ENCODE results near the gene ORAI3. TPM values are rescaled to one million over a fixed set of nuclear protein-coding genes. Genes with fewer than 3 reads are reported as not detected.

The ORAI3 gene
- total and polyA plus RNA-seq, 2 experiments from 2014 or later = 31.6 to 36.1 TPM

- Histone ChIP-seq H3K27me3 (replicated peaks; ENCODE audit: insufficient read depth) (no peaks in the 10 kb centered on the region), H3K36me3 (ENCODE audit: low read depth) (peaks cover 13% of the 10 kb centered on the region; the same call in 1 of the 2 replicates), H3K9ac (peak overlapping the region; percentile 88), H3K79me2 (ENCODE audit: insufficient read depth) (peaks cover 15% of the 10 kb centered on the region), H3F3A (ENCODE audit: insufficient read depth) (peaks cover 20% of the 10 kb centered on the region), H3K9me3 (ENCODE audit: low read depth) (no peaks in the 10 kb centered on the region), H3K4me2 (ENCODE audit: unreplicated experiment) (no peak overlapping the region), H3K4me3 (no peak overlapping the region), H3K4me1 (ENCODE audit: insufficient read depth) (peaks cover 17% of the 10 kb centered on the region; the same call in 1 of the 2 replicates), H3K9me2 (ENCODE audit: insufficient read depth) (no peaks in the 10 kb centered on the region), H3K27ac (peak overlapping the region; percentile 65; the same call in 1 of the 2 replicates), H4K20me1 (ENCODE audit: insufficient read depth) (no peaks in the 10 kb centered on the region), H2AFZ (no peak overlapping the region)
- DNase-seq = no peak
- in situ Hi-C loops (cut with MboI) = no loop called here
- TF ChIP-seq EZH2 (IDR thresholded peaks at IDR 0.05; ENCODE audit: insufficient read depth, poor library complexity, severe bottlenecking) = no peak
- TF ChIP-seq EZH2phosphoT487 (IDR thresholded peaks at IDR 0.05; ENCODE audit: insufficient read depth, low read depth) = no peak
- WGBS, 2 experiments (ENCODE audit: low coverage in 1 of 2, low lambda C conversion rate in 2 of 2, missing lambda C conversion rate in 2 of 2) = 40 to 74% methylated on average over 1 to 3 of the region's 3 CpGs
Observed at GRCh38 chr16:30947541-30947858, 1.4 kb upstream of the ORAI3 start.

- no peaks in the 10 kb centered on the region for H3K9me2 ChIP-seq (ENCODE audit: insufficient read depth)
- in situ Hi-C loops (cut with MboI) = no loop called here
- H3K9me3 ChIP-seq (ENCODE audit: low read depth) = no peaks in the 10 kb centered on the region
- peak overlapping the region; percentile 95 for H3K4me3 ChIP-seq
- H3F3A ChIP-seq (ENCODE audit: insufficient read depth) = peaks cover 20% of the 10 kb centered on the region
- H3K27ac ChIP-seq = peak overlapping the region; percentile 65
- H3K4me2 ChIP-seq (ENCODE audit: unreplicated experiment) = peak overlapping the region; percentile 90
- peaks cover 15% of the 10 kb centered on the region for H3K79me2 ChIP-seq (ENCODE audit: insufficient read depth)
- DNase-seq = peak; percentile 98
- TF ChIP-seq EZH2 (IDR thresholded peaks at IDR 0.05; ENCODE audit: insufficient read depth, poor library complexity, severe bottlenecking) (no peak), EZH2phosphoT487 (IDR thresholded peaks at IDR 0.05; ENCODE audit: insufficient read depth, low read depth) (no peak)
- H3K36me3 ChIP-seq (ENCODE audit: low read depth) = peaks cover 9% of the 10 kb centered on the region; the same call in 1 of the 2 replicates
- peak overlapping the region; percentile 88 for H3K9ac ChIP-seq
- H3K4me1 ChIP-seq (ENCODE audit: insufficient read depth) = peaks cover 17% of the 10 kb centered on the region; the same call in 1 of the 2 replicates
- H2AFZ ChIP-seq = peak overlapping the region; percentile 68
- H3K27me3 ChIP-seq (replicated peaks; ENCODE audit: insufficient read depth) = no peaks in the 10 kb centered on the region
- WGBS, 2 experiments (ENCODE audit: low coverage in 1 of 2, low lambda C conversion rate in 2 of 2, missing lambda C conversion rate in 2 of 2) = 22 to 25% methylated on average over 37 to 44 of the region's 44 CpGs
- H4K20me1 ChIP-seq (ENCODE audit: insufficient read depth) = no peaks in the 10 kb centered on the region
Observed at GRCh38 chr16:30947859-30948666, 805 bp upstream of the ORAI3 start.

- H3K27ac ChIP-seq = peak overlapping the region; percentile 65
- peaks cover 17% of the 10 kb centered on the region; the same call in 1 of the 2 replicates for H3K4me1 ChIP-seq (ENCODE audit: insufficient read depth)
- H3K4me3 ChIP-seq = peak overlapping the region; percentile 95
- peak; percentile 90 for DNase-seq
- in situ Hi-C loops (cut with MboI) = loop anchor here (25.0 kb wide), 2 partner anchors 762 to 937 kb away; a partner anchor contains a TSS
- TF ChIP-seq EZH2 (IDR thresholded peaks at IDR 0.05; ENCODE audit: insufficient read depth, poor library complexity, severe bottlenecking) = no peak
- no peak for TF ChIP-seq EZH2phosphoT487 (IDR thresholded peaks at IDR 0.05; ENCODE audit: insufficient read depth, low read depth)
- H3F3A ChIP-seq (ENCODE audit: insufficient read depth) = peaks cover 20% of the 10 kb centered on the region
- 0 out of 2 replicates have a peak, but pooled peaks cover 1% of the 10 kb centered on the region for H3K36me3 ChIP-seq (ENCODE audit: low read depth)
- no peaks in the 10 kb centered on the region for H3K9me2 ChIP-seq (ENCODE audit: insufficient read depth)
- H3K27me3 ChIP-seq (replicated peaks; ENCODE audit: insufficient read depth) = no peaks in the 10 kb centered on the region
- H4K20me1 ChIP-seq (ENCODE audit: insufficient read depth) = no peaks in the 10 kb centered on the region
- H3K79me2 ChIP-seq (ENCODE audit: insufficient read depth) = peaks cover 10% of the 10 kb centered on the region; the same call in 1 of the 2 replicates
- WGBS, 2 experiments (ENCODE audit: low coverage in 1 of 2, low lambda C conversion rate in 2 of 2, missing lambda C conversion rate in 2 of 2) = 6 to 7% methylated on average over 20 to 21 of the region's 21 CpGs
- no peaks in the 10 kb centered on the region for H3K9me3 ChIP-seq (ENCODE audit: low read depth)
- H2AFZ ChIP-seq = no peak overlapping the region
- H3K4me2 ChIP-seq (ENCODE audit: unreplicated experiment) = peak overlapping the region; percentile 90
- peak overlapping the region; percentile 88 for H3K9ac ChIP-seq
Observed at GRCh38 chr16:30949650-30950515, 1.0 kb downstream of the ORAI3 start.

- peak overlapping the region; percentile 29; the same call in 1 of the 2 replicates for H3K27ac ChIP-seq
- no peaks in the 10 kb centered on the region for H3K27me3 ChIP-seq (replicated peaks; ENCODE audit: insufficient read depth)
- H3K9ac ChIP-seq = peak overlapping the region; percentile 88
- no peaks in the 10 kb centered on the region for H3K9me3 ChIP-seq (ENCODE audit: low read depth)
- TF ChIP-seq EZH2 (IDR thresholded peaks at IDR 0.05; ENCODE audit: insufficient read depth, poor library complexity, severe bottlenecking) = no peak
- TF ChIP-seq EZH2phosphoT487 (IDR thresholded peaks at IDR 0.05; ENCODE audit: insufficient read depth, low read depth) = no peak
- H3K79me2 ChIP-seq (ENCODE audit: insufficient read depth) = peaks cover 10% of the 10 kb centered on the region; the same call in 1 of the 2 replicates
- H3K36me3 ChIP-seq (ENCODE audit: low read depth) = no peaks in the 10 kb centered on the region
- WGBS, 2 experiments (ENCODE audit: low coverage in 1 of 2, low lambda C conversion rate in 2 of 2, missing lambda C conversion rate in 2 of 2) = 81 to 82% methylated on average over 8 of the region's 8 CpGs
- peaks cover 21% of the 10 kb centered on the region for H3F3A ChIP-seq (ENCODE audit: insufficient read depth)
- in situ Hi-C loops (cut with MboI) = loop anchor here (25.0 kb wide), 2 partner anchors 762 to 937 kb away; a partner anchor contains a TSS
- peaks cover 17% of the 10 kb centered on the region; the same call in 1 of the 2 replicates for H3K4me1 ChIP-seq (ENCODE audit: insufficient read depth)
- no peak for DNase-seq
- no peak overlapping the region for H2AFZ ChIP-seq
- peak overlapping the region; percentile 95 for H3K4me3 ChIP-seq
- H4K20me1 ChIP-seq (ENCODE audit: insufficient read depth) = no peaks in the 10 kb centered on the region
- H3K4me2 ChIP-seq (ENCODE audit: unreplicated experiment) = peak overlapping the region; percentile 90
- H3K9me2 ChIP-seq (ENCODE audit: insufficient read depth) = no peaks in the 10 kb centered on the region
Observed at GRCh38 chr16:30950516-30951065, 1.7 kb downstream of the ORAI3 start.

All from GM23248 (cell line).